ENCODE data around the gene ELK4.
A peak's percentile ranks its signal among the peaks of the same experiment; 100 is the strongest.

The ELK4 gene

DNA sequence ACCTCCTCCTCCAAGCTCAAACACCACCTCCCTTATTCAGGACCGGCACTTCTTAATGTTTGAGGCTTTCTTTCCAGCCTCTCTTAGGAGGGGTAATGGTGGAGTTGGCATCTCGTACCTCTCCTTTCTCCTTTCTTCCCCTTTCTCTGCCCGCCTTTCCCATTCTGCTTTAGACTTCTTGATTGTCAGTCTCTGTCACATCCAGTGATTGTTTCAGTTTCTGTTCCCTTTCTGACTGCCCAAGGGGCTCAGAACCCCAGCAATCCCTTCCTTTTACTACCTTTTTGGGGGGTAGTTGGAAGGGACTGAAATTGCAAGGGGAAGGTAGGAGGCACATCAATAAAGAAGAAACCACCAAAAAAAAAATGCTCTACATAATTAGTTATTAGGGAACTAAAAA, 5.6 kb downstream of the ELK4 start:
- in situ Hi-C loops (cut with MboI; ENCODE audit: low pct_unique_long_range_greater_than_20kb, low sequenced_read_pairs, unreplicated experiment), result no loop called here
- TF ChIP-seq, protein P1, sequence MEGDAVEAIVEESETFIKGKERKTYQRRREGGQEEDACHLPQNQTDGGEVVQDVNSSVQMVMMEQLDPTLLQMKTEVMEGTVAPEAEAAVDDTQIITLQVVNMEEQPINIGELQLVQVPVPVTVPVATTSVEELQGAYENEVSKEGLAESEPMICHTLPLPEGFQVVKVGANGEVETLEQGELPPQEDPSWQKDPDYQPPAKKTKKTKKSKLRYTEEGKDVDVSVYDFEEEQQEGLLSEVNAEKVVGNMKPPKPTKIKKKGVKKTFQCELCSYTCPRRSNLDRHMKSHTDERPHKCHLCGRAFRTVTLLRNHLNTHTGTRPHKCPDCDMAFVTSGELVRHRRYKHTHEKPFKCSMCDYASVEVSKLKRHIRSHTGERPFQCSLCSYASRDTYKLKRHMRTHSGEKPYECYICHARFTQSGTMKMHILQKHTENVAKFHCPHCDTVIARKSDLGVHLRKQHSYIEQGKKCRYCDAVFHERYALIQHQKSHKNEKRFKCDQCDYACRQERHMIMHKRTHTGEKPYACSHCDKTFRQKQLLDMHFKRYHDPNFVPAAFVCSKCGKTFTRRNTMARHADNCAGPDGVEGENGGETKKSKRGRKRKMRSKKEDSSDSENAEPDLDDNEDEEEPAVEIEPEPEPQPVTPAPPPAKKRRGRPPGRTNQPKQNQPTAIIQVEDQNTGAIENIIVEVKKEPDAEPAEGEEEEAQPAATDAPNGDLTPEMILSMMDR (IDR thresholded peaks at IDR 0.05; ENCODE audit: extremely low read depth, insufficient read depth, missing control alignments), result no peak
- DNase-seq (ENCODE audit: low spot score), result no peak

DNA sequence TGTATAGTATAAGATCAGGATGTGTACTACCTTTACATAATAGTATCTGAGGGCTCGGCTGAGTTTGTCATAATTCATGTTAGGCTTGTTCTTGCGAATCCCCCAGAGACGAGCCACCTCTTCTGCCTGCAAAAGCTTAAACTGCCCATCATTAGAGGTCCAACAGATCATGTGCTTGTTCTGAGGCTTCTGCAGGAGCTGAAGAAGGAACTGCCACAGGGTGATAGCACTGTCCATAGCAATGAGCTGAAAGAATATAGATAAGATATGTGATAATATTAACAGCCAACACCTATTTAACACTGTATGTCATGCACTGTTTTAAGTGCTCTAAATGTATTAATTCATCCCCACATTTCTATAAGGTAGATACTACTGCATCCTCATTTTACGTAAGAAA, 8.2 kb downstream of the ELK4 start:
- in situ Hi-C loops (cut with MboI; ENCODE audit: low pct_unique_long_range_greater_than_20kb, low sequenced_read_pairs, unreplicated experiment), result no loop called here
- TF ChIP-seq, protein P1 (IDR thresholded peaks at IDR 0.05; ENCODE audit: extremely low read depth, insufficient read depth, missing control alignments), result no peak
- no peak for DNase-seq (ENCODE audit: low spot score)

DNA sequence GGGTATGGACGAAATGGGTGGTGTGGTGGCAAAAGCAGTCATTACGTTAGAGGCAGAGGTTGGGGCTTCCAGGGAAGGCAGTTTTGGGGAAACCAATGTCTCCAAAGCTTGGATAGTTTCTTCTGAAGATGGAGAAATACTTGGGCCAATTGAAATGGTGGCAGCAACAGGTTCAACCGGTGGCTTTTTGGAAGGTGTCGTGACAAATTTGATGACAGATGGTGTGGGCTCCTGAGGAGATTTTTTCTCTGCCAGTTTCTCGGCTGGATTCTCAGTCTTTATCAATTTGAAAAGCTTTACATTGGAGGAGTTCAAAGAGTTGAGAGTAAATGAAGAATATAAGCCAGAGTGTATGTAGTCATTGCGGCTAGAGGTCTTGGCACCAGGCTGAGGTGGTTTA, 11.5 kb downstream of the ELK4 start:
- in situ Hi-C loops (cut with MboI; ENCODE audit: low pct_unique_long_range_greater_than_20kb, low sequenced_read_pairs, unreplicated experiment), result no loop called here
- DNase-seq (ENCODE audit: low spot score), result no peak
- TF ChIP-seq, protein P1 (IDR thresholded peaks at IDR 0.05; ENCODE audit: extremely low read depth, insufficient read depth, missing control alignments), result no peak

DNA sequence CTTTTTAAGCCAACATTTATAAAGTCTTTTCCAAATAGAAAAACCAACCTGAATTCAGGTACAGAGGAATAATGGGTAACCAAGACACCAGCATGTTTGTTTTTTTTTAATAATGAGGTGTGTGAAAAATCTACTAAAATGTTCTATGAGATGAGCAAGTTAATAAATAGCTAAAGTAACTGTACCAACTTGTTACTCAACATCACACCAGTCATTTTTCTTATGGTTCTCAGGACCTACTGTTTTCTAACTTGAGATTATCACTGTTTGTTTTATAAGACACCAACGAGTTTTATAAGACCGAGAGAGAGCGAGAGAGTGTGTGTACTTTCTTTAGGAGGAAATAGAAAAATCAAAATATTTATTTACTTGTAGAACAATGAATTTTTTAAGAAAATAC, 12.4 kb downstream of the ELK4 start:
- TF ChIP-seq, protein P1 (IDR thresholded peaks at IDR 0.05; ENCODE audit: extremely low read depth, insufficient read depth, missing control alignments), result no peak
- in situ Hi-C loops (cut with MboI; ENCODE audit: low pct_unique_long_range_greater_than_20kb, low sequenced_read_pairs, unreplicated experiment), result no loop called here

DNA sequence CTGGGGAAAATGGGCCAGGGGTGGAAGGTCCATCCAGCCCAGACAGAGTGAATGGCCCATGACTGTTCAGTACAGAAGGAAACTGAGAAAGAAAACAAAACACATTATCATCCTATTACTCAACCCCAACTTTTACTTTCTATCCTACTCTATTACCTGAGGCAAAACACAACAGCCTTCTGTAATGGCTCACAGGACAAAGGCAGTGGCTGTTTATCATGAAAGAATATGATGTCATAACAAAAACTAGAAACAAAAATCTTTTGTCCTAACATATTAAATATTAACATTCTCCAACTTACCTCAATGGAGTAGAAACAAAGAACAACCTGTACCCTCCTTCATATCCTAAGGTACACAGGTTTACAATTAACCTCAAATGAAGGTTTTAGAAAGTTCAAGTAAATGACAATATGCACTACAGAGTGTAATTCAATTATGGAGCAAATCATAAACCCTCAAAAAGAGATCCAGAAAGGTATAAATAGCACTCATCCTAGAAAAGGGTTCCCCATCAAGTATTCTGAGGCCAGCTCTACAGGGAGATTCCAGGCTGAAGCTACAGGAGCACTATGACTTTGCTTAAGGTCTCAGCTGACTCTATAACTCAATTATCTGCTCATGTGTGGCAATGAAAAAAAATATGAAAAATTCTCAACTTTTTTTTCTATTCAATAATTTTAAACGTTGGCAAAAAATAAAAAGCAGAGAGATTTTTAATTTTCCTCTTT, 15.1 kb downstream of the ELK4 start:
- DNase-seq (ENCODE audit: low spot score), result peak; percentile 39
- in situ Hi-C loops (cut with MboI; ENCODE audit: low pct_unique_long_range_greater_than_20kb, low sequenced_read_pairs, unreplicated experiment), result no loop called here
- TF ChIP-seq, protein P1 (IDR thresholded peaks at IDR 0.05; ENCODE audit: extremely low read depth, insufficient read depth, missing control alignments), result no peak

More for the DNA sequence above, 12.4 kb downstream of the ELK4 start:
- no peak for DNase-seq (ENCODE audit: low spot score)

DNA sequence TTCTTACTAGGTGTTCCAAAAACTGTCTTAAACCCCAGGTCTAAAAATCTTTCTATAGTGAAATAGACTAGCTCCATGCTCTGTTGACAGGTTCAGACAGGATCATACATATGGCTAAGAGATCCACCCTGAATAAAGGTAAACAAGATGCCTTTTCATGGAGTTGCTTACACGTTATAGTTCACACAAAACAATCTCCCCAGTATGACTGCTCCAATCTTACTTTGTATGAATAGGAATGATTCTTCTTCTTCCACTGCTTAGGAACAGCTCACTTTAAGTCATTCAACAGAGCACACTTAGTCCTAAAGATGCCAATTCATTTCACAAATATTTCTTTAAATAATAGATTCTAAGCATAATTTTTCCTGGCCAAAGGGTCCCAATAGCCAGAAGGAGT, 16.0 kb downstream of the ELK4 start:
- in situ Hi-C loops (cut with MboI; ENCODE audit: low pct_unique_long_range_greater_than_20kb, low sequenced_read_pairs, unreplicated experiment), result no loop called here
- DNase-seq (ENCODE audit: low spot score), result no peak
- TF ChIP-seq, protein P1 (IDR thresholded peaks at IDR 0.05; ENCODE audit: extremely low read depth, insufficient read depth, missing control alignments), result no peak
